MG63 (cell line): ENCODE measurements around the gene IFFO2. TPM values are rescaled to one million over a fixed set of nuclear protein-coding genes. Genes with fewer than 3 reads are reported as not detected.

Source experiments
- DNase-seq: peaks from one replicate; pipeline ENCODE4 v3.0.0-alpha.2; 2020
- H3K27me3 ChIP-seq: fragments of 250-450 bp; sonication (Bioruptor Pico); 2 replicates; pipeline ENCODE4 v1.5.1; 2020; ENCODE audit warnings: mild to moderate bottlenecking, moderate library complexity
- H3K36me3 ChIP-seq: fragments of 250-450 bp; sonication (Bioruptor Pico); 2 replicates; pipeline ENCODE4 v1.5.1; 2020; ENCODE audit warnings: mild to moderate bottlenecking, moderate library complexity
- H3K4me3 ChIP-seq: fragments of 250-450 bp; sonication (Bioruptor Pico); 2 replicates; pipeline ENCODE4 v1.5.1; 2020; ENCODE audit warnings: mild to moderate bottlenecking, moderate library complexity
- H3K9me3 ChIP-seq: fragments of 250-450 bp; sonication (Bioruptor Pico); 2 replicates; pipeline ENCODE4 v1.5.1; 2020; ENCODE audit warnings: mild to moderate bottlenecking, moderate library complexity
- total RNA-seq: library from RNA; depleted of rRNA; stranded (reverse); fragments of >200 nt; shearing (Covaris generic); gene quantifications from 2 replicates; pipeline ENCODE4 v1.2.3, GENCODE V29; 2014; ENCODE audit warnings: low replicate concordance

Gene IFFO2
- total RNA-seq, 1 experiment from 2014 or later = 3.9 TPM

GRCh38 chr1:18945401-18945849 is 11.1 kb downstream of the IFFO2 start:
- no peaks in the 10 kb centered on the region for H3K36me3 ChIP-seq
- H3K4me3 ChIP-seq = no peak overlapping the region
- no peaks in the 10 kb centered on the region for H3K27me3 ChIP-seq
- DNase-seq = no peak
- H3K9me3 ChIP-seq = no peaks in the 10 kb centered on the region

- Histone ChIP-seq H3K27me3 (no peaks in the 10 kb centered on the region), H3K9me3 (no peaks in the 10 kb centered on the region), H3K36me3 (no peaks in the 10 kb centered on the region), H3K4me3 (no peak overlapping the region)
- DNase-seq = no peak
Observed at GRCh38 chr1:18944810-18945209, 11.7 kb downstream of the IFFO2 start.

- no peak for DNase-seq
- Histone ChIP-seq H3K36me3 (no peaks in the 10 kb centered on the region), H3K4me3 (no peak overlapping the region), H3K27me3 (no peaks in the 10 kb centered on the region), H3K9me3 (no peaks in the 10 kb centered on the region)
Observed at GRCh38 chr1:18943914-18944572, 12.4 kb downstream of the IFFO2 start.

GRCh38 chr1:18943162-18943561 is 13.3 kb downstream of the IFFO2 start:
- Histone ChIP-seq H3K36me3 (no peaks in the 10 kb centered on the region), H3K4me3 (no peak overlapping the region), H3K27me3 (no peaks in the 10 kb centered on the region), H3K9me3 (no peaks in the 10 kb centered on the region)
- no peak for DNase-seq

- Histone ChIP-seq H3K9me3 (no peaks in the 10 kb centered on the region), H3K36me3 (no peaks in the 10 kb centered on the region), H3K4me3 (no peak overlapping the region), H3K27me3 (no peaks in the 10 kb centered on the region)
- no peak for DNase-seq
Observed at GRCh38 chr1:18942340-18942739, 14.1 kb downstream of the IFFO2 start.

- H3K36me3 ChIP-seq = no peaks in the 10 kb centered on the region
- H3K4me3 ChIP-seq = no peak overlapping the region
- DNase-seq = no peak
- no peaks in the 10 kb centered on the region for H3K27me3 ChIP-seq
- H3K9me3 ChIP-seq = no peaks in the 10 kb centered on the region
Observed at GRCh38 chr1:18941221-18942141, 15.0 kb downstream of the IFFO2 start.

- H3K9me3 ChIP-seq = no peaks in the 10 kb centered on the region
- no peaks in the 10 kb centered on the region for H3K36me3 ChIP-seq
- H3K27me3 ChIP-seq = no peaks in the 10 kb centered on the region
- no peak overlapping the region for H3K4me3 ChIP-seq
- no peak for DNase-seq
Observed at GRCh38 chr1:18940303-18941020, 16.0 kb downstream of the IFFO2 start.

GRCh38 chr1:18939398-18940302 is 16.8 kb downstream of the IFFO2 start:
- H3K4me3 ChIP-seq = no peak overlapping the region
- DNase-seq = no peak

GRCh38 chr1:18938707-18939070 is 17.8 kb downstream of the IFFO2 start:
- DNase-seq = no peak
- Histone ChIP-seq H3K36me3 (no peaks in the 10 kb centered on the region), H3K4me3 (no peak overlapping the region), H3K9me3 (no peaks in the 10 kb centered on the region), H3K27me3 (no peaks in the 10 kb centered on the region)

More at GRCh38 chr1:18939398-18940302, 16.8 kb downstream of the IFFO2 start:
- H3K36me3 ChIP-seq = no peaks in the 10 kb centered on the region
- H3K27me3 ChIP-seq = no peaks in the 10 kb centered on the region
- H3K9me3 ChIP-seq = no peaks in the 10 kb centered on the region

- Histone ChIP-seq H3K36me3 (no peaks in the 10 kb centered on the region), H3K4me3 (no peak overlapping the region), H3K9me3 (no peaks in the 10 kb centered on the region), H3K27me3 (no peaks in the 10 kb centered on the region)
- no peak for DNase-seq
Observed at GRCh38 chr1:18938008-18938706, 18.3 kb downstream of the IFFO2 start.

- H3K4me3 ChIP-seq = no peak overlapping the region
- DNase-seq = no peak
- H3K9me3 ChIP-seq = no peaks in the 10 kb centered on the region
- no peaks in the 10 kb centered on the region for H3K36me3 ChIP-seq
- H3K27me3 ChIP-seq = no peaks in the 10 kb centered on the region
Observed at GRCh38 chr1:18937539-18937938, 18.9 kb downstream of the IFFO2 start.

GRCh38 chr1:18936814-18937481 is 19.5 kb downstream of the IFFO2 start:
- H3K27me3 ChIP-seq = no peaks in the 10 kb centered on the region
- H3K9me3 ChIP-seq = no peaks in the 10 kb centered on the region
- no peaks in the 10 kb centered on the region for H3K36me3 ChIP-seq
- H3K4me3 ChIP-seq = no peak overlapping the region
- DNase-seq = no peak

- no peak overlapping the region for H3K4me3 ChIP-seq
- H3K36me3 ChIP-seq = no peaks in the 10 kb centered on the region
- no peaks in the 10 kb centered on the region for H3K9me3 ChIP-seq
- no peak for DNase-seq
- no peaks in the 10 kb centered on the region for H3K27me3 ChIP-seq
Observed at GRCh38 chr1:18936471-18936813, 20.0 kb downstream of the IFFO2 start.

- DNase-seq = no peak
- no peak overlapping the region for H3K4me3 ChIP-seq
- H3K36me3 ChIP-seq = no peaks in the 10 kb centered on the region
- no peaks in the 10 kb centered on the region for H3K9me3 ChIP-seq
- H3K27me3 ChIP-seq = no peaks in the 10 kb centered on the region
Observed at GRCh38 chr1:18934205-18935000, 22.1 kb downstream of the IFFO2 start.

GRCh38 chr1:18932879-18933278 is 23.6 kb downstream of the IFFO2 start:
- H3K36me3 ChIP-seq = no peaks in the 10 kb centered on the region
- no peak overlapping the region for H3K4me3 ChIP-seq
- no peaks in the 10 kb centered on the region for H3K9me3 ChIP-seq
- H3K27me3 ChIP-seq = no peaks in the 10 kb centered on the region
- DNase-seq = no peak
